ENCODE data around the gene TLNRD1. TPM values are rescaled to one million over a fixed set of nuclear protein-coding genes. Genes with fewer than 3 reads are reported as not detected.
A peak's percentile ranks its signal among the peaks of the same experiment; 100 is the strongest.
"Not testable (repeated sequence)": the region's sequence is repeated elsewhere in the genome, so short reads cannot be mapped to it uniquely, and the experiment has no call there.

Gene TLNRD1
- 40.3 and 42.3 TPM in 2 replicates for total RNA-seq (2014; rRNA removed; shearing (Covaris generic))

DNA sequence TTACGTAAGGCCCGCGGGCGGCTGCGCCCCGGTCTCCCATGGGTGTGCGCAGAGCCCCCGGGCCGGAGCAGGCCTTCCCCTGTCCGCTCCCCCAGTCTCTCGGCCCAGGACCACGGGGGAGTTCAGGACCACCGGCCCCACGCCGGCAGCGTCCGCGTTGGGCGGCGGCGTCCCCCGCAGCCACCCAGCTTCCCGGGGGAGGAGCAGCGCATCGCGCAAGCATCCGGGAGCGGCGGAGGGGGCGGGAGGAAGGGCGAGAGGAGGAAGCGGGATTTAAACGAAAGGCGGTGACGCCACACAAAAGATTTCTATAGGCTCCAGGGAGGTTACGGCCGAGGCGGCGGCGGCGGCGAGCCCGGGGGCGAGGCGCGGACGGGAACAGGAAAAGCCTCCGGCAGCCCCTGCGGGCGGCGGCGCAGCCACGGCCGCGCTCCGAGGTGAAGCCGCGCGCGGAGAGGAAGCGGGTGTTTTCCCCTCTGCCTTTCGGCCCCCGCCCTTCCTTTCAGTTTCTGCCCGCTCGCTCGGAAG lies at the start of gene TLNRD1:
Gene TLNRD1, plus strand, starts transcription at position 300 of the 528 bp plus-strand sequence. CDS start 1,349 bp downstream, outside the sequence.
- no peaks in the 10 kb centered on the region for H3K27me3 ChIP-seq (replicated peaks)
- DNase-seq (ENCODE audit: low read depth in 1 of 2, low spot score in 2 of 2): peak; percentile 90 to 94
- peaks cover 16% of the 10 kb centered on the region for H3K4me1 ChIP-seq (replicated peaks)
- peak within 1 kb of the TSS; percentile 95 for H3K4me3 ChIP-seq
- peaks cover 54% of the 10 kb centered on the region for H3K36me3 ChIP-seq
- H3K27ac ChIP-seq: peak within 1 kb of the TSS; percentile 94
- H3K9me3 ChIP-seq (replicated peaks): peaks cover 3% of the 10 kb centered on the region; the same call in 1 of the 2 replicates

DNA sequence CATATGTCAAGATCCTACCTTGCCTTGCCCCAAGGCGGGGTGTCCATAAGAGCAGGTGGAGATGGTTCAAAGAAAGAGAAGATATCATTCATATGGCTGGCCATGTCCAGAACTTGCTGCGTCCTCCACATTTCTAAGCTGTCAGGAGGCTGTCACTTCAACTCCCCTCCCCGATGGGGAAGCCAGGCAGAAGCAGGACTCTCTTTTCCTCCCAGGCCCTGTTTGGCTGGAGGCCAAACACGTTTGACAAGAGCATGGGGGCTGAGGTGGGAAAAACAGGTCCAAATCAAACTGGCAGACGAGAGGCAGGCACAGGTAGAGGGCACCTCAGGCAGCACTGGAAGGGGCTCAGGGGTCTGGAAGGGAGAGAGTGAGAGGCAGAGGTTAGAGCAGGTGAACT lies 48.8 kb upstream of the TLNRD1 start:
- H3K9me3 ChIP-seq (replicated peaks): no peaks in the 10 kb centered on the region
- H3K4me1 ChIP-seq (replicated peaks): peaks cover 24% of the 10 kb centered on the region
- DNase-seq (ENCODE audit: low read depth in 1 of 2, low spot score in 2 of 2): no peak
- peaks cover 6% of the 10 kb centered on the region; the same call in 1 of the 2 replicates for H3K36me3 ChIP-seq
- H3K27me3 ChIP-seq (replicated peaks): no peaks in the 10 kb centered on the region
- H3K4me3 ChIP-seq: no peak overlapping the region
- H3K27ac ChIP-seq: no peak overlapping the region

DNA sequence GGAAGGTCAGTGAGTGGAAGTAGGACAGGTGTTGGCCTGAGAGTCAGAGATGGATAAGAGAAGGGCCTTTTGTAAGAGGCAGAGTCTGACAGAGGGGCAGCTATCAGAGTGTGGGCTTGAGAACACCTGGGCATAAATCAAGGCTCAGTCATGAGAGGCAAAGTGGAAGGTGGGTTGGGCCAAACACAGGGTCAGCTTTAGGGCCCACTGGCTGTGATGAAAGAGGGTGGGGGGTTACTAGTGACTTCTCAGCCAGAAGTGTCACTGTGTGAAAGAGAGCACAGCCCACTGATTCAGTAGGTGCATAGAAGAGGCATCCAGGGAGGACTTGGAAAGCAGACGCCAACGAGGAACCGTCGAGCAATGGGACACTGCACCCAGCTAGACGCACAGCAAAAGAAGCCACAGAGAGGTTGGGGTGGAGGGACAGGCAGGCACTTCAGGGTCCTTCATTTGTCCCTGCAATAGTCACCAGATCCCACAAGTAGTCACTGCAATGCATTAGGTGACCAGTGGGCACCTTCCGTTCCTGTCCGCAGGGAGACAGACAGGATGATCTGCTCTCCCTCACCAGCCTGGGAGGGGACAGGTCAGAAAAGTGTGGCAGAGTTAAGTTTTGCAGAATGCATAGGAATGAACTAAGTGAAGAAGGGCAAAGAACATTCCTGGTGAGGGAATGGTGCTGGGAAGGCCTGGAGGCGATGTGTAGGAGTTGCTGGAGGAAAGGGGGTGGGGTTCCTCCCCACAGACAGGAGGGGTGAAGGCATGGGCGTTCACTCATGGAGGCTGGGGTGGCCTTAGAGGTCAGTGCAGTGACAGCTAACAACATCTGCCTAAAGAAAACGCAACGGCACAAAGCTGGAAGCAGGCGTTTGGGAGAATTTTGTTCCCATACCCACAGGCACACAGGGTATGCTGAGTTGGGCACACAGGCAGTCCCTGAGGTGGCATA lies 47.4 kb upstream of the TLNRD1 start:
- no peak overlapping the region for H3K27ac ChIP-seq
- H3K4me3 ChIP-seq: no peak overlapping the region
- H3K36me3 ChIP-seq: peaks cover 4% of the 10 kb centered on the region; the same call in 1 of the 2 replicates
- H3K27me3 ChIP-seq (replicated peaks): no peaks in the 10 kb centered on the region
- H3K4me1 ChIP-seq (replicated peaks): peaks cover 24% of the 10 kb centered on the region
- DNase-seq (ENCODE audit: low read depth in 1 of 2, low spot score in 2 of 2): no peak
- no peaks in the 10 kb centered on the region for H3K9me3 ChIP-seq (replicated peaks)

DNA sequence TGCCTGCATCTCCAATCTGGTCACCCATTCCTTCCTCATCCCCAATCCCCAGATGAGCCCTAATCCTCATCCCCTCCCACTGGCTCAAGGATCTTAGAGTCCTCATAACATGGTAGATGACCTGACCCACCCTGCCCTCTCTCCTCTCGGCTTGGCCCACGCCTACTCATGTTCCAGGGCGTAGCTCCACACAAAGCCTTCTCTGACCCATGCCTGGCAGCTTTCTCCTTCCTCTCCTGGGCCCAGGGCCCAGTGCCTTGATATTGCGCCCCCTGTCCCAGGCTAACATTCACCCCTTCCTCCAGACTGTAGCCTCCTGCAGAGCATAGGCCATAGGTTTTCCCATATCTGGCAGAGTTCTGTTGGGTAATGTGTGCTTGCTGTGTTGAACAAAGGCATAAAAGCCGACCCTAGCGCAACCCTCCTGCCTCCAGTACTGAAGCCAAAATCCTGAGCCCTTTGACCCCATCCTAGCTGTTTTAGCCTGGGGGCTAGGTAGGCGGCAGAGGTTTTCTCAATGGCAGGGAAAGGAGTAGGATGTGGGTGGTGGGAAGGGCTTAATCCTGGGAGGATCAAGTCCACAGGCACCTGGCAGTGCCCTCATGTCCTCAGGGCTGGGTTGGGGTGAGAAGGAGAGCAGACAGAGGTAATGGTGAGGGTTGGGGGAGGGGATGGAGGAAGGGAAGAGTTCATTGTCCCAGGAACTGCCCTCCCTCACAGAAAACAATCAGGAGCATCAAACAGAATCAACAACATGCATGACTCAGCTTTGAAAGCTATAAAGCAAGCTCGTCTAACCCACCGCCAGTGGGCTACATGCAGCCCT lies 46.6 kb upstream of the TLNRD1 start:
- peak in 1 of 2 experiments; percentile 46 for DNase-seq (ENCODE audit: low read depth in 1 of 2, low spot score in 2 of 2)
- Histone ChIP-seq H3K27me3 (replicated peaks) (no peaks in the 10 kb centered on the region), H3K27ac (no peak overlapping the region)

DNA sequence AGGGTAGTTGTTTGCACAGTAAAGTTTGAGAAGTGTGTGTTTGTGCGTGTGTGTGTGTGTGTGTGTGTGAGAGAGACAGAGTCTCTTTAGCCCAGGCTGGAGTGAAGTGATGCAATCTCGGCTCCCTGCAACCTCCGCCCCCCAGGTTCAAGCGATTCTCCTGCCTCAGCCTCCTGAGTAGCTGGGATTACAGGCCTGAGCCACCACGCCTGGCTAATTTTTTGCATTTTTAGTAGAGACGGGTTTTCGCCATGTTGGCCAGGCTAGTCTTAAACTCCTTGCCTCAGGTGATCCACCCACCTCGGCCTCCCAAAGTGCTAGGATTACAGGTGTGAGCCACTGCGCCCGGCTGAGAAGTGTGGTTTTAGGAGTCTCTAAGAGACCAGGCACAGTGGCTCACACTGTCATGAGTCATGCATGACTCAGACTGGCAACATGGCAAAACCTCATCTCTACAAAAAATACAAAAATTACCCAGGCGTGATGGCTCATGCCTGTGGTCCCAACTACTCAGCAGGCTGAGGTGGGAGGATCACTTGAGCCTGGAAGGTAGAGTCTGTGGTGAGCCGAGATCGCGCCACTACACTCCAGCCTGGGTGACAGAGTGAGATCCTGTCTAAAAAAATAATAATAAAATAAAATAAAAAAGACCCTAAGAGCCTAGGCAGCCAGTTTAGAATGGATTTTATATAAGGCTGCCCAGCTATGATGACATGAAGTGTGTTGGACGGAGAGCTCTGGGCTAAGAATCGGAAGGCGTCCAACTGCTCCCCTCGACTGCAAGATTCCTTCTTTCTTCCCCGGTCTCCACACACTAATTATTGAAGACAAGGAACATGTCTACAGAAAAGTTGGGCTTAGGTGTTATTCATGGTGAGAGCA lies 44.9 kb upstream of the TLNRD1 start:
- H3K4me3 ChIP-seq; H3K36me3 ChIP-seq; H3K9me3 ChIP-seq (replicated peaks); H3K27ac ChIP-seq; H3K27me3 ChIP-seq (replicated peaks): not testable (repeated sequence)
- peak; percentile 82 to 84 for DNase-seq (ENCODE audit: low read depth in 1 of 2, low spot score in 2 of 2)
- H3K4me1 ChIP-seq (replicated peaks): peaks cover 24% of the 10 kb centered on the region

More for the DNA sequence above, 46.6 kb upstream of the TLNRD1 start:
- H3K4me3 ChIP-seq: no peak overlapping the region
- H3K9me3 ChIP-seq (replicated peaks): no peaks in the 10 kb centered on the region
- peaks cover 24% of the 10 kb centered on the region for H3K4me1 ChIP-seq (replicated peaks)
- H3K36me3 ChIP-seq: peaks cover 4% of the 10 kb centered on the region; the same call in 1 of the 2 replicates

DNA sequence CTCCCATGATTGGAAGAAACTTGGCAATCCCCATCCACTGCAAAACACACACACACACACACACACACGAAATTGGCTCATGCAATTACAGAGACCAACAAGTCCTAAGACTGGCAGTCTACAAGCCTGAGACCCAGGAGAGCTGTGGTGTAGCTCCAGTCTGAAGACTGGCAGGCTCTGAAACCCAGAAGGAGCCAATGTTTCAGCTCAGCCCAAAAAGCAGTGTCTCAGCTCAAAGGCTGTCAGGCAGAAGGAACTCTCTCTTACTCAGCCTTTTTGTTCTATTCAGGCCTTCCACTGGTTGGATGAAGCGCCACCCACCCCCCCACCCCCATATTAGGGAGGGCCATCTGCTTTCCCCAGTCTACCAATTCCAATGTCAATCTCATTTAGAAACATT lies 43.2 kb upstream of the TLNRD1 start:
- Histone ChIP-seq H3K4me3 (no peak overlapping the region), H3K36me3 (no peaks in the 10 kb centered on the region), H3K9me3 (replicated peaks) (no peaks in the 10 kb centered on the region), H3K27me3 (replicated peaks) (no peaks in the 10 kb centered on the region), H3K4me1 (replicated peaks) (peaks cover 24% of the 10 kb centered on the region), H3K27ac (no peak overlapping the region)
- DNase-seq (ENCODE audit: low read depth in 1 of 2, low spot score in 2 of 2): no peak

DNA sequence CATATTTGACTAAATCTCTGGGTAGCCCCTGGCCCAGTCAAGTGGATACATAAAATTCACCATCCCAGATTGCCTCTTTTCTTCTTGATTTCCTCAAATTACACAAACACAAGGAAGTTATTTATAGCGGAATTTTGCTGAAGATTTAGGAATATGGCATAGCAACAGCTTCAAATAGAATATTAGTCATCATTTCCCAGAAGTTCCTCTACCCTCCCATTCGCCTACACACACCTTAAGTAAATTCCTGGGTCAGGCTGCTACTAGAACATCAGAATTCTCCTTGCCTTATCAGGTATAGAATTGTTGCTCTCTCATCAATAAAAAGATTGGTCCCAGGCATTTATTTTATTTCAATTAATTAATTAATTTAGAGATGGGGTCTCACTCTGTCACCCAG lies 42.7 kb upstream of the TLNRD1 start:
- Histone ChIP-seq H3K27me3 (replicated peaks) (no peaks in the 10 kb centered on the region), H3K4me3 (no peak overlapping the region), H3K36me3 (no peaks in the 10 kb centered on the region), H3K4me1 (replicated peaks) (peaks cover 24% of the 10 kb centered on the region), H3K9me3 (replicated peaks) (no peaks in the 10 kb centered on the region), H3K27ac (no peak overlapping the region)
- no peak for DNase-seq (ENCODE audit: low read depth in 1 of 2, low spot score in 2 of 2)

DNA sequence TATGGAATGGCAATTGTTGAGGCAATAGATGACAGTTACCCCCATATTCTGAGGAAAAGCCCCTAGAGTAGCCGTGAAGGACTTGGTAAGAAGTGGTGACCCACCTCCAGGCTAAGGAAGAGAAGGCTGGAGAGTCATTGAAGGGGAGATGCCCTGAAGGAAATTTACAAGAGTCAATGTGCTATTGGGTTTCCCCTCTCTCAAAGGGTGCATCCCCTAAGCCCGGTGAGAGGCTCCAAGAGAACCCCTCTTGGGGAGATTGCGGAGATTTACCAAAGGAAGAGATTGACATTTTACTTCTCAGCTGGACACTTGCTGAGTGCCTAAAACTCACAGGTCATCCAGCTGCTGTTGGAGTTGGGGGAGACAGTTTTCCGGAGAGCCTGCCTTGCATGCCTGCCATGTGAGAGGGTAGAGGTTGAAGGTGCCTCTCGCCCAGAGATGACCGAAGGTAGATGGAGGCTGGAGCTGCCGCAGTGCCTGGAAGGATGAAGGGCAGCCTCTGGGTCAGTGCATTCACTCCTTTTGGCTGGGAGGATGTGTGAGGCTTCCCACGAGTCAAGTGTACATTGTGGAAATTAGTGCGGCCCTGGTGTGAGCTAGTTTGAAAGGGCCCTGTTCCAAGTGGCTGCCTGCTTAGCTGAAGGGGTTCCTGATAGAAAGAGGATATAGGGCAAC lies 41.8 kb upstream of the TLNRD1 start:
- H3K27ac ChIP-seq: no peak overlapping the region
- H3K36me3 ChIP-seq: no peaks in the 10 kb centered on the region
- no peak overlapping the region for H3K4me3 ChIP-seq
- H3K9me3 ChIP-seq (replicated peaks): no peaks in the 10 kb centered on the region
- H3K4me1 ChIP-seq (replicated peaks): peaks cover 23% of the 10 kb centered on the region
- no peak for DNase-seq (ENCODE audit: low read depth in 1 of 2, low spot score in 2 of 2)
- H3K27me3 ChIP-seq (replicated peaks): no peaks in the 10 kb centered on the region

DNA sequence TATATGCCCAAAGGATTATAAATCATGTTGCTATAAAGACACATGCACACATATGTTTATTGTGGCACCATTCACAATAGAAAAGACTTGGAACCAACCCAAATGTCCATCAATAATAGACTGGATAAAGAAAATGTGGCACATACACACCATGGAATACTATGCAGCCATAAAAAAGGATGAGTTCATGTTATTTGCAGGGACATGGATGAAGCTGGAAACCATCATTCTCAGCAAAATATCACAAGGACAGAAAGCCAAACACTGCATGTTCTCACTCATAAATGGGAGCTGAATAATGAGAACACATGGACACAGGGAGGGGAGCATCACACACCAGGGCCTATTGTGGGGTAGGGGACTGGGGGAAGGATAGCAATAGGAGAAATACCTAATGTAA lies 35.3 kb upstream of the TLNRD1 start:
- not testable (repeated sequence) for H3K4me3 ChIP-seq; H3K27me3 ChIP-seq (replicated peaks); H3K9me3 ChIP-seq (replicated peaks); H3K4me1 ChIP-seq (replicated peaks); H3K27ac ChIP-seq; H3K36me3 ChIP-seq; DNase-seq (ENCODE audit: low read depth in 1 of 2, low spot score in 2 of 2)

DNA sequence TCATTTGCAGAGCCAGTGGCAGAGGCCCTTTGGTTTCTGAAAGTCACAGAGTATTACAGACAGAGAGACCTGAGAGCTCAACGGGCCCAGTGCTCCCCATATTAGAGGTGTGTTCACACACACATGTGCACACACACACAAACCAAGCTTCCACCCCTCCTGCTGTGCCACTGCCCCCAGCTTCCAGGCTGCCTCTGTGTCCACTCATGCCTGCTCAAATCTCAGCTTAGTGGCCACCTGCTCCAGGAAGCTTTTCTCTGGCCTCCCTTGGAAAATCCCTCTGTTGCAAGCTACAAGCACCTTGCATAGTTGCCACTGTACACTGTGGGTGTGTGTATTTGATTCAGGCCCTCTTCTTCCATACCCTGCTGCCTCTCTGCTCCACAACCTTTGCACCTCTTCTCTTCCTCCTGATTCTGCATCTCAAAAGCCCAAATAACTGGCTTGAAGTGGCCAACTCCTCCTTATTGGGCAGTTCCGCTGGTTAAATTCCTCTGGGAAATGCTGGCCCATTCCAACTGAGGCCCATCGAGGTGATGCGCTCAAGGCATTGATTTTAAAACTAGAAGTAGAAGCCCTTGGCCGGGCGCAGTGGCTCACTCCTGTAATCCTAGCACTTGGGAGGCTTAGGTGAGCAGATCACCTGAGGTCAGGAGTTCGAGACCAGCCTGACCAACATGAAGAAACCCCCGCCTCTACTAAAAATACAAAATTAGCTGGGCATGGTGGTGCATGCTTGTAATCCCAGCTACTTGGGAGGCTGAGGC lies 34.1 kb upstream of the TLNRD1 start:
- Histone ChIP-seq H3K27ac (no peak overlapping the region), H3K27me3 (replicated peaks) (no peaks in the 10 kb centered on the region), H3K9me3 (replicated peaks) (no peaks in the 10 kb centered on the region), H3K36me3 (peaks cover 7% of the 10 kb centered on the region; the same call in 1 of the 2 replicates), H3K4me1 (replicated peaks) (0 out of 2 replicates have a peak, but pooled peaks cover 6% of the 10 kb centered on the region), H3K4me3 (no peak overlapping the region)
- DNase-seq (ENCODE audit: low read depth in 1 of 2, low spot score in 2 of 2): no peak

DNA sequence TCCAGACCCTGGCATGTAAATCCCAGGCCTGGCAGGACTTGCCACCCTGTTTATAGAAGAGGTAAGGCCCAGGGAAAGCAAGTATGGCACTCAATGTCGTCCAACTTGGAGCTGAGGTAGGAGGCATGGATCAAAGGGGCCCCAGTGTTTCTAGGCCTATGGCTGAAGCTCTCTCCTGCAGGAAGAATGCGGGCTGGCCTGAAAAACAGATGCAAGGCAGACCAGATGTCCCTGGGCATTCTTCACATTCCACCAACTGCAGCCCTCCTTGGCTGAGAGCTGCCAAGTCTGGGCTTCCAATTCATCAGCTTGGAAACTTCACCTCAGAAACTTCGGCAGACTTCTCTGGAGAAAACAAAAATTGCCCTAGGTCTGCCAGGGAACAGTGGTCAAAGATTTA lies 33.3 kb upstream of the TLNRD1 start:
- Histone ChIP-seq H3K27me3 (replicated peaks) (no peaks in the 10 kb centered on the region), H3K4me1 (replicated peaks) (0 out of 2 replicates have a peak, but pooled peaks cover 6% of the 10 kb centered on the region), H3K36me3 (peaks cover 7% of the 10 kb centered on the region; the same call in 1 of the 2 replicates), H3K4me3 (no peak overlapping the region), H3K27ac (no peak overlapping the region), H3K9me3 (replicated peaks) (no peaks in the 10 kb centered on the region)
- peak in 1 of 2 experiments; percentile 27 for DNase-seq (ENCODE audit: low read depth in 1 of 2, low spot score in 2 of 2)

All from SJSA1 (cell line).